Measurements from ENCODE around the gene CLDN8. TPM values are rescaled to one million over a fixed set of nuclear protein-coding genes. Genes with fewer than 3 reads are reported as not detected.

CLDN8 gene
- polyA plus RNA-seq, 2 of the 4 experiments (the other 2 are of a cell fraction): not detected

GRCh38 chr21:30249936-30250335 lies 34.0 kb upstream of the CLDN8 start:
- POLR2A ChIA-PET: no interaction called here
- WGBS (ENCODE audit: missing lambda C conversion rate): 4% methylated on average over 3 of the region's 3 CpGs
- FAIRE-seq: no peak

GRCh38 chr21:30248844-30249243 lies 32.9 kb upstream of the CLDN8 start:
- ATAC-seq (no peak), FAIRE-seq (no peak), DNase-seq (ENCODE audit: low read depth in 1 of 2, low spot score in 1 of 2) (no peak)
- Histone ChIP-seq H3K27ac (no peak overlapping the region), H3K9me3 (no peaks in the 10 kb centered on the region), H3K4me2 (no peak overlapping the region), H3K4me3 (no peak overlapping the region), H3K4me1 (no peaks in the 10 kb centered on the region)
- ChIA-PET POLR2A (no interaction called here), CTCF (no interaction called here)
- no peak for TF ChIP-seq NR3C1 (IDR thresholded peaks at IDR 0.05)
- TF ChIP-seq HEYL (CRISPR knock-in tag; IDR thresholded peaks at IDR 0.05): no peak
- no peak for TF ChIP-seq CTCF (IDR thresholded peaks at IDR 0.05)
- no peak for TF ChIP-seq BCL3 (IDR thresholded peaks at IDR 0.05)
- no peak for TF ChIP-seq HOXB13 (CRISPR knock-in tag; IDR thresholded peaks at IDR 0.05; ENCODE audit: low read depth)
- TF ChIP-seq CHD4 (IDR thresholded peaks at IDR 0.05; ENCODE audit: borderline replicate concordance): no peak
- TF ChIP-seq CHD2 (IDR thresholded peaks at IDR 0.05; ENCODE audit: low read length, partially characterized antibody): no peak
- TF ChIP-seq E2F6 (IDR thresholded peaks at IDR 0.05; ENCODE audit: borderline replicate concordance, low read depth): no peak
- TF ChIP-seq RFX5 (IDR thresholded peaks at IDR 0.05): no peak
- TF ChIP-seq TFCP2L1 (CRISPR knock-in tag; IDR thresholded peaks at IDR 0.05): no peak
- TF ChIP-seq MYC (IDR thresholded peaks at IDR 0.05; ENCODE audit: borderline replicate concordance, low read length): no peak
- WGBS (ENCODE audit: missing lambda C conversion rate): 57% methylated on average over 8 of the region's 9 CpGs

More at GRCh38 chr21:30249936-30250335, 34.0 kb upstream of the CLDN8 start:
- DNase-seq (ENCODE audit: low read depth in 1 of 2, low spot score in 1 of 2): no peak
- H3K27ac ChIP-seq: no peak overlapping the region
- CTCF ChIA-PET: no interaction called here
- H3K4me1 ChIP-seq: no peaks in the 10 kb centered on the region
- no peak overlapping the region for H3K4me3 ChIP-seq
- TF ChIP-seq RAD21 (conservative IDR thresholded peaks at IDR 0.05 in 1 of 2, IDR thresholded peaks at IDR 0.05 in 1 of 2) (no peak), CEBPB (IDR thresholded peaks at IDR 0.05) (no peak), HES2 (IDR thresholded peaks at IDR 0.05) (no peak), JUNB (IDR thresholded peaks at IDR 0.05) (no peak), MAFK (IDR thresholded peaks at IDR 0.05; ENCODE audit: partially characterized antibody) (no peak), HDAC2 (IDR thresholded peaks at IDR 0.05) (no peak), ESRRA (IDR thresholded peaks at IDR 0.05; ENCODE audit: borderline replicate concordance, low read length) (no peak), TP53 (CRISPR knock-in tag; IDR thresholded peaks at IDR 0.05) (no peak)
- H3K9me3 ChIP-seq: no peaks in the 10 kb centered on the region
- ATAC-seq: no peak
- H3K4me2 ChIP-seq: no peak overlapping the region

GRCh38 chr21:30245061-30245460 lies 29.2 kb upstream of the CLDN8 start:
- FAIRE-seq (no peak), ATAC-seq (no peak), DNase-seq (ENCODE audit: low read depth in 1 of 2, low spot score in 1 of 2) (no peak)
- POLR2A ChIA-PET: no interaction called here
- H3K27ac ChIP-seq: no peak overlapping the region
- TF ChIP-seq EP300 (IDR thresholded peaks at IDR 0.05) (no peak), FOXS1 (CRISPR knock-in tag; IDR thresholded peaks at IDR 0.05) (no peak), HDAC2 (IDR thresholded peaks at IDR 0.05) (no peak), RARB (CRISPR knock-in tag; IDR thresholded peaks at IDR 0.05) (no peak), RFX5 (IDR thresholded peaks at IDR 0.05) (no peak), ELK1 (IDR thresholded peaks at IDR 0.05; ENCODE audit: low read depth, low read length) (no peak), HES2 (IDR thresholded peaks at IDR 0.05) (no peak), POLR2A (IDR thresholded peaks at IDR 0.05; ENCODE audit: low read length) (no peak), E2F6 (IDR thresholded peaks at IDR 0.05; ENCODE audit: borderline replicate concordance, low read depth) (no peak), RAD21 (conservative IDR thresholded peaks at IDR 0.05 in 1 of 2, IDR thresholded peaks at IDR 0.05 in 1 of 2) (no peak), FOSL2 (IDR thresholded peaks at IDR 0.05) (no peak), FOSL2 (CRISPR knock-in tag; IDR thresholded peaks at IDR 0.05) (no peak), ESRRA (IDR thresholded peaks at IDR 0.05; ENCODE audit: borderline replicate concordance, low read length) (no peak), KDM1A (IDR thresholded peaks at IDR 0.05; ENCODE audit: low read depth) (no peak), PBX3 (IDR thresholded peaks at IDR 0.05) (no peak), NFE2L2 (conservative IDR thresholded peaks at IDR 0.05; ENCODE audit: low read length) (no peak), HOXB13 (CRISPR knock-in tag; IDR thresholded peaks at IDR 0.05; ENCODE audit: low read depth) (no peak), SREBF2 (IDR thresholded peaks at IDR 0.05) (no peak)
- no peaks in the 10 kb centered on the region for H3K9me3 ChIP-seq
- no peak overlapping the region for H3K4me2 ChIP-seq
- no peak overlapping the region for H3K4me3 ChIP-seq
- CTCF ChIA-PET: interaction anchor here (0.7 to 1.7 kb wide), 4 partner anchors 9 to 172 kb away, joined by 3 to 4 read pairs (median 3); no protein-coding TSS in a partner anchor
- no peaks in the 10 kb centered on the region for H3K4me1 ChIP-seq
